Measurements from ENCODE around the gene KRT14.
"Not testable (repeated sequence)": the region's sequence is repeated elsewhere in the genome, so short reads cannot be mapped to it uniquely, and the experiment has no call there.

KRT14 gene

DNA sequence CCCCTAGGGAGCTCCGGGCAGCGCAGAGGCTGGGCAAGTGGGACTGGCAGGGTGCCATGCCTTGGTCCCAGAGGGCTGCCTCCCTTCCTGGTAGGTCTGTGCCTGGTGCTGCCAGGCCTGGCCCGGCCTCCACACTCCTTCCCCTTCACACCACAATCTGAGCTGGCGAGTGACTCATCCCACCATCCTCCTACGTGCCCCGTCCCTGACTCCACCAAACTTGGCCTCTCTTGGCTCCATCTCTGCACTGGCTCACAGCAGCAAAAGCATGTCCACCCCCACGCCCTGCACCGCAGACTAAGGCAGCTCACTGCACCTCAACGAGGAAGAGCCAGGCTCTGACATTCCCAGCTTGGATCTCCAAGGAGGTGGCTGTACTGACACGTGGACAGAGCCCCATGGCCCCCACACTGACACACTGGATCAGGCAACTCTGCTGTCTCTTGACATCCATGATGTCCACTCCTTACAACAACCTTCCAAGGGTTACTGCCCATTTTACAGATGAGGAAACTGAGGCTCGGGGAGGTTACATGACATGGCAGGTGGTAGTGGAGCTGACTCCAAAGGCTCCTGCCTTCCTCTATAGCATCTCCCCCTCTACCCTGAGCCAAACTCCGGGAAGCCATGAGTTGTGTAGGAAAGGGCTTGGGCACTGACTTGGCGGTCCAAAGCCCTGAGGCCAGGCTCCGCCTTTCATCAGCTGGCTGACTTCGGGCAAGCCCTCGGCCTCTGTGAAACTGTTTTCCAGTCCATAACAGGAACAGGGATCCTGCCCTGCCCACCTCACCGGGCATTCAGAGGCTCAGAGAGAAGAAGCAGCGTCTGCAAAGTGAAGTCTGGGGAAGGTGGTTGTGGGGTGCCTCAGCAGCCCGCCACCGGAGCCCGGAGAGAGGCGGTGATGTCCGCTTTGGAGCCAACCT is 38.5 kb downstream of the KRT14 start:
- H3K27me3 ChIP-seq (ENCODE audit: control insufficient read depth in 5 of 5, insufficient read depth in 4 of 5, low read length in 5 of 5) = peaks cover 0 to 2% (median 0%) of the 10 kb centered on the region in 5 donors
- H3K36me3 ChIP-seq (ENCODE audit: control insufficient read depth in 5 of 5, insufficient read depth in 5 of 5, low read length in 5 of 5) = no peaks in the 10 kb centered on the region
- H3K9ac ChIP-seq (ENCODE audit: low read length in 5 of 5) = peak overlapping the region in 1 of 5 donors; percentile 10
- H3K4me1 ChIP-seq (ENCODE audit: control insufficient read depth in 5 of 5, insufficient read depth in 5 of 5, low read length in 5 of 5) = peaks cover 4 to 30% (median 21%) of the 10 kb centered on the region in 5 donors
- H3K4me3 ChIP-seq (ENCODE audit: low read depth in 1 of 5, low read length in 5 of 5) = peak overlapping the region in 4 of 5 donors; percentile 21 to 54 (median 50)
- H3K27ac ChIP-seq (ENCODE audit: low read depth, low read length) = no peak overlapping the region
- H3K9me3 ChIP-seq (ENCODE audit: control insufficient read depth in 5 of 5, low read length in 5 of 5) = peaks cover 0 to 10% (median 7%) of the 10 kb centered on the region in 5 donors

DNA sequence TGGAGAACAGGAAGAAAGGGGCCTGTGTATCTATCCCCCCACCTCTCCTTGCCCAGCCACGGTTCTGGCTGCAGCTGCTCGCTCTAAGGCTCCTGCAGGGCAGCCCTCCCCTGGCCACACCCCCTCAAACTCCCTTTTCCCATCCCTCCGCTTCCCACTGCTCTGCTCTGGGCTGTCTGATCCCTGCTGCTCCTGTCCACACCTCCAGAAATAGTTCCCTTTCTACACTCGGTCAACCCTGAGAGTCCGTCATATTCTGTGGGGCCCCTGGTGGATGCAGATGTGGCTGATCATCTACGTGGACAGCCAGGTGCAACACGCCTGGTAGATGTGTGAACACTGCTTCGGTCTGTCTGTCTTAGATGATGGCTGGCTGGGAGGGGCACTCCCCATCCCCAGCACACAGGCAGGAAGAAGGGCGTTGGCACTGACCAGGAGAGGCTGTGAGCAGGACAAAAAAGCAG is 39.3 kb downstream of the KRT14 start:
- Histone ChIP-seq H3K4me3 (ENCODE audit: low read depth in 1 of 5, low read length in 5 of 5) (no peak overlapping the region), H3K27me3 (ENCODE audit: control insufficient read depth in 5 of 5, insufficient read depth in 4 of 5, low read length in 5 of 5) (peaks cover 0 to 2% (median 0%) of the 10 kb centered on the region in 5 donors), H3K9ac (ENCODE audit: low read length in 5 of 5) (no peak overlapping the region)

DNA sequence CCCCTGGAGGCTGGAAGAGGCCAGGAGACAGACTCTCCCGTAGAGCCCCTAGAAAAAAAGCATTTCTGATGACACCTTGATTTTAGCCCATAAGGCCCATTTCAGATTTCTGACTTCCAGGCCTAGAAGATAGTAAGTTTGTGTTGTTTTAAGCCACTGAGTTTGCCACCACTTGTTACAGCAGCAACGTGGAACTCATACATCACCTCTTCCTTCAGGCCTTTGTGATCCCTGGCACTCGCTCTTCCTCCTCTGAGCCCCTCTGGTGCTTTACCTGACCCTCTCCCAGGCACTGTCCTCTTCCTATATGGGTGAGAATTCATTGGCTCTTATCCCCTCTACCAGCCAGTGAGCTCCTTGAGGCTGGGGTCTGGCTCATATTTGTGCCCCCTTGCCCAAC is 39.9 kb downstream of the KRT14 start:
- H3K27ac ChIP-seq (ENCODE audit: low read depth, low read length) = no peak overlapping the region
- H3K9me3 ChIP-seq (ENCODE audit: control insufficient read depth in 5 of 5, low read length in 5 of 5) = peaks cover 0 to 10% (median 7%) of the 10 kb centered on the region in 5 donors
- peaks cover 4 to 28% (median 21%) of the 10 kb centered on the region in 5 donors for H3K4me1 ChIP-seq (ENCODE audit: control insufficient read depth in 5 of 5, insufficient read depth in 5 of 5, low read length in 5 of 5)

More for the DNA sequence above, 39.3 kb downstream of the KRT14 start:
- no peak overlapping the region for H3K27ac ChIP-seq (ENCODE audit: low read depth, low read length)
- no peaks in the 10 kb centered on the region for H3K36me3 ChIP-seq (ENCODE audit: control insufficient read depth in 5 of 5, insufficient read depth in 5 of 5, low read length in 5 of 5)
- peaks cover 4 to 30% (median 21%) of the 10 kb centered on the region in 5 donors for H3K4me1 ChIP-seq (ENCODE audit: control insufficient read depth in 5 of 5, insufficient read depth in 5 of 5, low read length in 5 of 5)
- H3K9me3 ChIP-seq (ENCODE audit: control insufficient read depth in 5 of 5, low read length in 5 of 5) = peaks cover 0 to 10% (median 7%) of the 10 kb centered on the region in 5 donors

DNA sequence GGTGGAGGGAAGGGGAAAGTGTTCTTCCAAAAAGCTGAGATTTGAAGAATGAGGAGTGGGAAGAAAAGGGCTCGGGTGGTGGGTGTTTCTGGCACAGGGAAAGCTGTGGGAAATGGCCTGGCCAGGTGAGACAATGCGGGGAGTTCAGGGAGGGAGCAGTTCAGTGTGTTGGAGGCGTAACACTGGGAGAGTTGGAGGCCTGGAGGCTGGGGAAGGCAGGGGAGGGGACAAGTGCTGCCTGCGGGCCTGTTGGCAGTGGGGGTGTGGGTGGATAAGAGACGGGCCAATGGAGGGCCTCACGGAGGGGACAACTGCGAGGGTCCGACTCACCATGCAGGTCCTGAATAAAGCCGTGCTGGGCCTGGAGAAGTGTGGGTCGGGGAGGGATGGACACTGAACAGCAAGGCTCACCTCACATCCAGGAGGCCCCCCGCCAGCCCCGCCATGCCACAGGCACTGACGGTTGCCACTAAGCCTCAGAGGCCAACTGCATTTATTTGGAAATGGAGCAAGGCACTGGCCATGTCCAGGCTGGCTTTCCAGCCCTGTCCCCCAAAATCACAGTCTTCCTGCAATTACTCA is 40.8 kb downstream of the KRT14 start:
- H3K4me3 ChIP-seq (ENCODE audit: low read depth in 1 of 5, low read length in 5 of 5) = no peak overlapping the region
- H3K4me1 ChIP-seq (ENCODE audit: control insufficient read depth in 5 of 5, insufficient read depth in 5 of 5, low read length in 5 of 5) = peaks cover 4 to 24% (median 20%) of the 10 kb centered on the region in 5 donors
- H3K9ac ChIP-seq (ENCODE audit: low read length in 5 of 5) = no peak overlapping the region
- H3K27ac ChIP-seq (ENCODE audit: low read depth, low read length) = no peak overlapping the region
- H3K27me3 ChIP-seq (ENCODE audit: control insufficient read depth in 5 of 5, insufficient read depth in 4 of 5, low read length in 5 of 5) = peaks cover 0 to 2% (median 0%) of the 10 kb centered on the region in 5 donors
- H3K36me3 ChIP-seq (ENCODE audit: control insufficient read depth in 5 of 5, insufficient read depth in 5 of 5, low read length in 5 of 5) = no peaks in the 10 kb centered on the region
- H3K9me3 ChIP-seq (ENCODE audit: control insufficient read depth in 5 of 5, low read length in 5 of 5) = peaks cover 0 to 10% (median 7%) of the 10 kb centered on the region in 5 donors

More for the DNA sequence above, 39.9 kb downstream of the KRT14 start:
- Histone ChIP-seq H3K36me3 (ENCODE audit: control insufficient read depth in 5 of 5, insufficient read depth in 5 of 5, low read length in 5 of 5) (no peaks in the 10 kb centered on the region), H3K27me3 (ENCODE audit: control insufficient read depth in 5 of 5, insufficient read depth in 4 of 5, low read length in 5 of 5) (peaks cover 0 to 2% (median 0%) of the 10 kb centered on the region in 5 donors), H3K9ac (ENCODE audit: low read length in 5 of 5) (no peak overlapping the region), H3K4me3 (ENCODE audit: low read depth in 1 of 5, low read length in 5 of 5) (no peak overlapping the region)

DNA sequence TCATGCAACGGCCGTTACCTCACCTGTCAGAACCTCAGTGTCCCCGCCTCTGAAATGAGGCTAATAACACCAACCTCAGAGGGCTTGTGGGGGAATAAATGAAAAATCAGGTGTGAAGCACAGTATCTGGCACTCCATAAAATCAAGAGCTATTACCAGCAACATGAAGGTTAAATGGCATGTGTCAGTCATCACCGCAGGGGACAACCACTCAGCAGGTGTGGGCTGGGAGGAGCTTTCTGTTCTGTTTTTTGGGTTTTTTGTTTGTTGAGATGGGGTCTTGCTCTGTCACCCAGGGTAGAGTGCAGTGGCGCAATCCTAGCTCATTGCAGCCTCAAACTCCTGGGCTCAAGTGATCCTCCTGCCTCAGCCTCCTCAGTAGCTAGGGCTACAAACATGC is 41.8 kb downstream of the KRT14 start:
- Histone ChIP-seq H3K36me3 (ENCODE audit: control insufficient read depth in 5 of 5, insufficient read depth in 5 of 5, low read length in 5 of 5) (no peaks in the 10 kb centered on the region), H3K27ac (ENCODE audit: low read depth, low read length) (no peak overlapping the region), H3K4me1 (ENCODE audit: control insufficient read depth in 5 of 5, insufficient read depth in 5 of 5, low read length in 5 of 5) (peaks cover 4 to 23% (median 20%) of the 10 kb centered on the region in 5 donors), H3K9me3 (ENCODE audit: control insufficient read depth in 5 of 5, low read length in 5 of 5) (peaks cover 0 to 10% (median 7%) of the 10 kb centered on the region in 5 donors), H3K9ac (ENCODE audit: low read length in 5 of 5) (no peak overlapping the region), H3K27me3 (ENCODE audit: control insufficient read depth in 5 of 5, insufficient read depth in 4 of 5, low read length in 5 of 5) (peaks cover 0 to 2% (median 0%) of the 10 kb centered on the region in 5 donors), H3K4me3 (ENCODE audit: low read depth in 1 of 5, low read length in 5 of 5) (no peak overlapping the region)

DNA sequence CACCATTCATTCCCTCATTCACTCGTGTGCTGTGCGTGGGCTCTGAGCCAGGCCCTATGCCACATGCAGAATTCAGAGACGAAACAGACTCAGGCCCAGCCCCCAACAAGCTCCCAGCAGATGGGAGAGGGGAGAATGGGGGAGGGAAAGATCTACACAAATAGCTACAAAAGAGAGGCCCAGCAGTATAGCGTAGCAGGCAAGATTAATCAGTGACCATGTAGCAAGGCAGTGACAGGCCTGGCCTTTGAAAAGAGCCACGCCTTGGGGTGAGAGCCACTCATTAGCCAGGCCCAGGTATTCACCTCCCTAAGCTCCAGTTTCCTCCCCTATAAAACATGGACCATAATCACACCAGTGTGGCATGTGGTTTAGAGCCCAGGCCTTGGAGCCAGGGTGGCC is 42.2 kb downstream of the KRT14 start:
- Histone ChIP-seq H3K36me3 (ENCODE audit: control insufficient read depth in 5 of 5, insufficient read depth in 5 of 5, low read length in 5 of 5) (no peaks in the 10 kb centered on the region), H3K4me1 (ENCODE audit: control insufficient read depth in 5 of 5, insufficient read depth in 5 of 5, low read length in 5 of 5) (peaks cover 4 to 19% (median 18%) of the 10 kb centered on the region in 5 donors), H3K9me3 (ENCODE audit: control insufficient read depth in 5 of 5, low read length in 5 of 5) (peaks cover 0 to 10% (median 7%) of the 10 kb centered on the region in 5 donors), H3K27ac (ENCODE audit: low read depth, low read length) (no peak overlapping the region), H3K4me3 (ENCODE audit: low read depth in 1 of 5, low read length in 5 of 5) (no peak overlapping the region), H3K27me3 (ENCODE audit: control insufficient read depth in 5 of 5, insufficient read depth in 4 of 5, low read length in 5 of 5) (peaks cover 0 to 2% (median 0%) of the 10 kb centered on the region in 5 donors), H3K9ac (ENCODE audit: low read length in 5 of 5) (no peak overlapping the region)

DNA sequence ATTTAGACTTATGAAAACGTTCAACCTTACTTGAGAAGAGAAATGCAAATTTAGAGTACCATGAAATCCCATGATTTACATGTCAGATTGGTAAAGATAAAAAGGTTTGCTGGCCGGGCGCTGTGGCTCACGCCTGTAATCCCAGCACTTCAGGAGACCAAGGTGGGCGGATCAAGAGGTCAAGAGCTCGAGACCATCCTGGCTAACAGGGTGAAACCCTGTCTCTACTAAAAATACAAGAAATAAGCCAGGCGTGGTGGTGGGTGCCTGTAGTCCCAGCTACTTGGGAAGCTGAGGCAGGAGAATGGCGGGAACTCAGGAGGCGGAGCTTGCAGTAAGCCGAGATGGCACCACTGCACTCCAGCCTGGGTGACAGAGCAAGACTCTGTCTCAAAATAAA is 43.9 kb downstream of the KRT14 start:
- not testable (repeated sequence) for H3K27me3 ChIP-seq (ENCODE audit: control insufficient read depth in 5 of 5, insufficient read depth in 4 of 5, low read length in 5 of 5); H3K4me3 ChIP-seq (ENCODE audit: low read depth in 1 of 5, low read length in 5 of 5); H3K9ac ChIP-seq (ENCODE audit: low read length in 5 of 5); H3K4me1 ChIP-seq (ENCODE audit: control insufficient read depth in 5 of 5, insufficient read depth in 5 of 5, low read length in 5 of 5); H3K36me3 ChIP-seq (ENCODE audit: control insufficient read depth in 5 of 5, insufficient read depth in 5 of 5, low read length in 5 of 5); H3K27ac ChIP-seq (ENCODE audit: low read depth, low read length)
- H3K9me3 ChIP-seq (ENCODE audit: control insufficient read depth in 5 of 5, low read length in 5 of 5) = peaks cover 0 to 10% (median 7%) of the 10 kb centered on the region in 5 donors

DNA sequence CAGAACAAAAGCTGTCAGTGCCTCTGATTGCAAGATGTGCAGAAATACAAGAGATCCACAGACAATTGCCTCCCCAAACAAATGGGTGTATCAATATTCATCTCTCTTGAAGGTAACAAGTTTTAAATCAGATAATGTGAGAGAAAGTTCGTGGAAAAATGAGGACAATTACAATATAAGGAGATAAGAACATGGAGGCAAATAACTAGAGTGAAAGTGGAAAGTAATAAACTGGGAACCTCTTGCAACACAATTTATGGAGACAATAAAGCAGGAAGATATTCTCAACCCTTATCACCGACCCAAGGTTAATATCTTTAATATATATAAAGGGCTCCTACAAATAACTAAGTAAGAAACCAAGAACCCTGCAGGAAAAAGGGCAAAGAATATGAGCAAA is 44.3 kb downstream of the KRT14 start:
- peaks cover 0 to 10% (median 7%) of the 10 kb centered on the region in 5 donors for H3K9me3 ChIP-seq (ENCODE audit: control insufficient read depth in 5 of 5, low read length in 5 of 5)
- H3K27me3 ChIP-seq (ENCODE audit: control insufficient read depth in 5 of 5, insufficient read depth in 4 of 5, low read length in 5 of 5) = peaks cover 0 to 3% (median 0%) of the 10 kb centered on the region in 5 donors
- H3K4me3 ChIP-seq (ENCODE audit: low read depth in 1 of 5, low read length in 5 of 5) = no peak overlapping the region
- H3K27ac ChIP-seq (ENCODE audit: low read depth, low read length) = no peak overlapping the region
- H3K36me3 ChIP-seq (ENCODE audit: control insufficient read depth in 5 of 5, insufficient read depth in 5 of 5, low read length in 5 of 5) = no peaks in the 10 kb centered on the region
- H3K9ac ChIP-seq (ENCODE audit: low read length in 5 of 5) = no peak overlapping the region
- peaks cover 0 to 3% (median 0%) of the 10 kb centered on the region in 5 donors for H3K4me1 ChIP-seq (ENCODE audit: control insufficient read depth in 5 of 5, insufficient read depth in 5 of 5, low read length in 5 of 5)

DNA sequence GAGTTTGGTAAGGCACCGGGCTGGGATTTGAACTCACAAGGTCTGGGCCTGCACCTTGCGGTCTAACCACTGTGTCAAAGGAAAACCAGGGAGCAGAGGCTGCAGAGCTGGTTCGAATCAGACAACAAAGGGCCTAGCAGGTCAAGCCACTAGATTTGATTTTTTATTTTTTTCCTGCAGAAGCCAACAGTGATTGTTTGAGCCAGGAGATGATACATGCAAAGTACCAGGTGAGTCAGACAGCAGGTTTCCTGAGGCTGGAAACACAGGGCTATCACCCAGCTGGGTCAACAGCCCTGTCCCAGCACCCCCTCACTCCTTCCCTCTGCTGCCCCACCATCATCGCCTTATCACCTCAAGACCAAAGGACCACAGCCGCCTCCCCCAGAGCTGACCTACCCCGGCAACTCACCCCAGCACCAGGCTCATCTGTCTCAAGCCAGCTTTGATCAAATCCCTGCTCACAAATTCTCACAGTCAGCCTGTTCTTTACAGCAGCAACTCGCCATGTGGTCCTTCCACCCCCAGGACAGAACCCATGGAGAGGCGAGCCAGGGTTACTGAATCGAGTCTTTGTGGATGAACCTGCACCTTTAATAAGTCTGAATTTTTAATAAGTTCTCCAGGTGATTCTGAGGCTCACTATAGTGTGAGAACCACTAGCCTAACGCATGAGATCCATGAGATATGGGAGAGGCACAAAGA is 45.6 kb downstream of the KRT14 start:
- peaks cover 0 to 8% (median under 1%) of the 10 kb centered on the region in 5 donors for H3K27me3 ChIP-seq (ENCODE audit: control insufficient read depth in 5 of 5, insufficient read depth in 4 of 5, low read length in 5 of 5)
- H3K27ac ChIP-seq (ENCODE audit: low read depth, low read length) = no peak overlapping the region
- no peak overlapping the region for H3K9ac ChIP-seq (ENCODE audit: low read length in 5 of 5)
- H3K36me3 ChIP-seq (ENCODE audit: control insufficient read depth in 5 of 5, insufficient read depth in 5 of 5, low read length in 5 of 5) = no peaks in the 10 kb centered on the region
- H3K4me1 ChIP-seq (ENCODE audit: control insufficient read depth in 5 of 5, insufficient read depth in 5 of 5, low read length in 5 of 5) = peaks cover 0 to 3% (median 0%) of the 10 kb centered on the region in 5 donors
- no peak overlapping the region for H3K4me3 ChIP-seq (ENCODE audit: low read depth in 1 of 5, low read length in 5 of 5)
- H3K9me3 ChIP-seq (ENCODE audit: control insufficient read depth in 5 of 5, low read length in 5 of 5) = no peaks in the 10 kb centered on the region

Data from subcutaneous abdominal adipose tissue (tissue), 5 donors.